GM18519 (cell line): ENCODE data around the gene ZMYM4.

Source experiments
- ATAC-seq: cut with Tn5 transposase; IDR thresholded peaks from one replicate; pipeline ENCODE4 v1.9.1; 2021; ENCODE audit warnings: mild to moderate bottlenecking, moderate library complexity; ENCODE audit not compliant: unreplicated experiment, low FRiP score

Gene ZMYM4

GRCh38 chr1:35270836-35271235, 2.3 kb downstream of the ZMYM4 start:
- no peak for ATAC-seq

GRCh38 chr1:35274197-35274596, 5.7 kb downstream of the ZMYM4 start:
- no peak for ATAC-seq

DNA sequence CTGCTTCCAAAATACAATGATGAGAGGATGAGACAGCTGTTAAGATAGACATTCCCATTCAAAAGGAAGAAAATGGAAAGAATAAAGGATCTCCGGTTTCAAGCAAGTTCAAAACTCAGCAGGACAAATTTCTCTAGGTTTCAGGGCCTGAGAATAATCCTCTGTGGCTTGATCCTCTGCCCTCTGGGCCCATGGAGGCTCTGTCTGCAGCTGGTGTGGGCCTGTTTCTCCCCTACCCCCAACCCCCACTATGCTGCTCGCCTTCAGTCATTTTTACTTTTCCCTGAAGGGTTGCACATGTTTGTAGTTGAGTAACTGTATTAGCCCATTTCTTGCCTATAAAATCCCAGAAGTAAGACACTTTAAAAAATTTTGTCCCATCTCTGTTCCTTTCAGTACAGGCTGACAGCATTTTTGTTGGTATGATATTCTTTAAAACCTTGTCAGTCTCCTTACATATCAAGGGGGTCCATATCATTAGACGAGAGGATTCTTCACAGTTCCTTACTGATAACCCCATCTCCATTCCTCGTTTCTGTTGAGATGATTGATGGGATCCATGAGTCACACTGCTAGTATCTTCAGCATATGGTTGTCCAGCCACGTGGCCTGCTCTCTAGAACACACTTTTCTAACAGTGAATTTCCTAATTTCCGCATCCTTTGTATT, 10.5 kb downstream of the ZMYM4 start:
- ATAC-seq: no peak

DNA sequence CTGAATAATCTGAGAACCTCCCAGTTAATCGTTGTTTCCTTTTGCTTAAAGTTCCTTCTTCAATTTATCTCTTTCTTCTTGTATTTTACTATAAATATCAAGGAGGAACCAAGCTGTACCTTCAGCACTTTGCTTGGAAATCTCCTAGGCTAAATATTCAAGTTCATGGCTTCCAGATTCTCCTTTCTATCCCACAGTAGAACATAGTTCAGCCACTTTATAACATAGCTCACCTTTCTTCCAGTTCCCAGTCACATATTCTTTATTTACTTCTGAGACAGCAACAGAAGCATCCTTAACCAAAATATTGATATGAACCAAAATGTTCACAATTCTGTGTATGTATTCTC, 11.0 kb downstream of the ZMYM4 start:
- ATAC-seq: no peak

DNA sequence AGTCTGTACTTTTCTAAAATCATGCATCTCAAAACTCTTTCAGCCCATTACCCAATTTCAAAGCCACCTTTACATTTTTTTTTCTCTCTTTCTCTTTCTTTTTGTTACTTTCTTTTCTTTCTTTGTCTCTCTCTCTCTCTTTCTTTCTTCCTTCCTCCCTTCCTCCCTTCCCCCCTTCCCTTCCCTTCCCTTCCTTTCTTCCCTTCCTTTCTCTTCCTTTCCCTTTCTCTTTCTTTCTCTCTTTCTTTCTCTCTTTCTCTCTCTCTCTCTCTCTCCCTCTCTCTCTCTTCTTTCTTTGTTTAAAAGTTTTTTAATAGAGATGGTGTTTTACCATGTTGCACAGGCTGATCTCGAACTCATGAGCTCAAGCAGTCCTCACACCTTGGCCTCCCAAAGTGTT, 11.5 kb downstream of the ZMYM4 start:
- ATAC-seq: no peak

GRCh38 chr1:35281565-35281964, 13.1 kb downstream of the ZMYM4 start:
- no peak for ATAC-seq

DNA sequence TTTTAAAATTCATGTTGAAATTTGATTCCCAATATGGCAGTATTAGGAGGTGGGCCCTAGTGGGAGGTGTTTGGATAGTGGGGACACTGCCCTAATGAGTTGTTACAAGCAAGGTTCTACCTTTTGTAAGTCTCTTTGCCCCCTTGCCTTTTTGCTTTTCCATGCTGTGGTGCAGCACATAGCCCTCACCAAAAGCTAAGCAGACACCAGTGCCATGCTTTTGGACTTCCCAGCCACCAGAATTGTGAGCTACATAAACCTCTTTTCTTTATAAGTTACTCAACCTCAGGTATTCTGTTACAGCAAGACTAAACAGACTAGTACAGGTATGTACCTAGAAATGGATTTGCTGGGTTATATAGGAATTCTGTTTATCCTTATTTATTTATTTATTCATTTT, 13.7 kb downstream of the ZMYM4 start:
- no peak for ATAC-seq

GRCh38 chr1:35284852-35285251, 16.3 kb downstream of the ZMYM4 start:
- no peak for ATAC-seq

- ATAC-seq: no peak
Measured at GRCh38 chr1:35285771-35286606, 17.5 kb downstream of the ZMYM4 start.

- ATAC-seq: no peak
Measured at GRCh38 chr1:35287807-35288640, 19.5 kb downstream of the ZMYM4 start.

DNA sequence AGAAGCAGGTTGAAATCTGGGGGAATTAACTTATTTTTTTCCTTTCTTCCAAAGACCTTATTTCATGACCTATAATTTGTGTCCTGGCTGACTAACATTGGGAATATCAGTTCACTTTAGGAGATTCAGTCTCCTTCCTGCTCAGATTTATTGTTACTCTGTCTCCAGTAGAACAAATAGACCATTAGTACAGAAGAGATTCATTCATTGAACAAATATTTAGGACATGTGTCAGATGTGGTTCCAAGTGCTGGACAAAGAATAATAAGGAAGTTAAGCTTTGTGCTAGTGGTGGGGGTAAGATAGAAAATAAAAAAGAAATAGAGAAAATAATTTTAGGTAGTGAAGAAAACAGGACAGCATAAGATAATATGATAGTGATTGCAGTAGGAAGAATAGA, 20.3 kb downstream of the ZMYM4 start:
- no peak for ATAC-seq

GRCh38 chr1:35290452-35290851, 21.9 kb downstream of the ZMYM4 start:
- no peak for ATAC-seq

DNA sequence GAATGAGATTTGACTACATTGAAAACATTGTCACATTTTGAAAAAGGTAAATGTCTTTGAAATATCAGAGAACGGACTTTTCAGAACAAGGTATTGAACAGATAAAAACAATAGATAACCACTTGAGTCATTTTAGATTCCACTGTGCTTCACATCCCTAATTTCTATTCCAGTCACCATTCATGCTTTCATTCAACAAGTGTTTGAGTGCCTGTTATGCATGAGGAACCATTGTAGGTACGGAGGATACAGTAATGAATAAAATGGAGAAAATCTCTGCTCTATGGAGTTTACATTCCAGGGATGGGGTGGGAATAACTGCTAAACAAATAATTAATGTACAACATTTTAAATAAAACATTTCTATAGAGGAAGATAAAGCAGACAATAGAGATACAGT, 26.3 kb downstream of the ZMYM4 start:
- ATAC-seq: no peak

DNA sequence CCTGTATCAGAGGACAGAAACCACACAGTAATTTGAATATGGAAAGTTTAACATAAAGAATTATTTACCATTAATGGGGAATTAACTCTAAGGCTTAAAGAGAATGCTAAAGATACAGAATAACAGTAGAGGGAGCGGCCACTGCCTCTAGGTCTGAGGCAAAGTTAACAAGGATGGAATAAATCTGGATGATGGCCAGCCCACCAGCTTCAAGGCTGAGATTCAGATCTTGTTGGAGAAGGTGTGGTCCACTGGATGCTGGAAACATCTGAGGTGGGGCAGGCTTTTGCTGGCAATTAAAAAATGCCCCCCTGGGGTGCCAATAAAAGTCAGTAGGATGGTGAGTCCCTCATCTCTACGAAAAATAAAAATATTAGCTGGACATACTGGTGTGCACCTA, 29.4 kb downstream of the ZMYM4 start:
- no peak for ATAC-seq

DNA sequence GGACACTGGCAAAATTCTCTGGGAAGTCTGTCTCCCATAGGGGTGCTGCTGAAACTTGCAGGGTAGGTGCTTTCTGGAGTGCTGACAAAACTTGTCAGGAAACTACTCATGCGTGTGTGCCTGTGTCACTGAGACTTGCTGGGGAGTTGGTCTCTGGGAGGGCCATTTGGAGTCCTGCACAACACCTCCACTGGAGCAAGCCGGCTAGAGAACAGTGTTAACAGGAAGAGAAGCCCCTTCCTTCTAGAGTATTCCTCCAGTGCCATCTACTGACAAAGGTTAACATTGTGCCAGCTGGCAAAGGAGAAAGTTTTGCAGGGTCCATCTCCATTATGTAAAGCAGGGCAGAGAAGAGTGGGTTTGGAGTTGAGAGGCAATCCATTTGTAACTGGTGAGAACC, 30.0 kb downstream of the ZMYM4 start:
- ATAC-seq: no peak

GRCh38 chr1:35300376-35300775, 31.9 kb downstream of the ZMYM4 start:
- ATAC-seq: no peak

GRCh38 chr1:35301674-35302392, 33.3 kb downstream of the ZMYM4 start:
- ATAC-seq: no peak

DNA sequence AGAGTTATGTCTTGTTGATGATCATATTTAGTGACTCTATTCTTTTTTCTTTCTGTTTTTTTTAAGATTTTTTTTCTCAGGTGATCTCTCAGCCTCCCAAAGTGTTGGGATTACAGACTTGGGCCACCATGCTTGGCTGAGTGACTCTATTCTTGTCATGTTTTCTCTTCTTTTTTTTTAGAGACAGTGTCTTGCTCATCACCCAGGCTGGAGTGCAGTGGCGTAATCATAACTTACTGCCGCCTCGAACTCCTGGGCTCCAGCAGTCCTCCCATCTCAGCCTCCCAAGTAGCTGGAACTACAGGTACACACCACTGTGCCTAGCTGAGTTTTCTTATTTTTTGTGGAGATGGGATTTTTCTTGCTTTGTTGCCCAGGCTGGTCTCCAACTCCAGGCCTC, 36.9 kb downstream of the ZMYM4 start:
- no peak for ATAC-seq

DNA sequence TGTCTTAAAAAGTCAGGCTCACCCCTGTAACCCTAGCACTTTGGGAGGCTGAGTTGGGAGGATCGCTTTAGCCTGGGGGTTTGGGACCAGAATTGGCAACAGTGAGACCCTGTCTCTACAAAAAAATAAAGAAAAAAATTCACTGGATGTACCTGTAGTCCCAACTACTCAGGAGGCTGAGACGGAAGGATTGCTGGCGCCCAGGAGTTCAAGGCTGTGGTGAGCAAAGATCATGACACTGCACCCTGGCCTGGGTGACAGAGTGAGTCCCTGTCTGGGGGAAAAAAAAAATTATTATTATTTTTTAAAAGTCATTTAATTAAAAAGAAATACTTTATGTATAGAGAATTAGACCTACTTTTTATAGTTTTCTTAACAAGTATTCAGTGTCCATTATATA, 47.1 kb downstream of the ZMYM4 start:
- no peak for ATAC-seq

DNA sequence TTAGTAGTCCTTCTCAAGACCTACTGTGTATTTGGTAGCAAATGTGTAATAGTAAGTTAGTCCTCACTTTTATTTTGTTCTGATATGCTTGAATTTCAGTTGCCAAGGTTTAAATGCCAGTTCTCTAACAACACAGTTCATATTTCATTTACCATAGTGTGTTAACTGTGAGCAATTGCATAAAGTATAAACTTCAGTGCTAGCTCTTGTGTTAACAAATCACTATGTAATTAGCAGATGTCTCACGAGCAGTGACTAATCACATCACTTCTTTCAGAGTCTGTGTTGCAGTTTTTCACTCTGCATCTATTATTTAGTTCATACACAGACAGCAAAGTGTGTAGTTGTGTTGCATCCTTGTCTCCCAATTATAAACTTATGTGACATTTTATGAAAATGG, 47.8 kb downstream of the ZMYM4 start:
- ATAC-seq: no peak
